HL-60 (cell line): ENCODE results near the gene NFE2.

ENCODE experiments used
- DNase-seq, 2 experiments: peaks; one replicate each; pipeline ENCODE4 v3.0.0-alpha.2; 2010 to 2020; ENCODE audit warnings: low read depth in 1 of 2, low spot score in 1 of 2
- H3K27ac ChIP-seq: fragments of 250-450 bp; sonication (Bioruptor Pico); replicated peaks from 2 replicates; pipeline ENCODE4 v1.5.1; 2020; ENCODE audit warnings: mild to moderate bottlenecking, moderate library complexity
- H3K27me3 ChIP-seq: fragments of 250-450 bp; sonication (Bioruptor Pico); 2 replicates; pipeline ENCODE4 v1.5.1; 2021; ENCODE audit warnings: mild to moderate bottlenecking, moderate library complexity; ENCODE audit not compliant: insufficient read depth, poor library complexity, severe bottlenecking
- H3K4me3 ChIP-seq: replicated peaks from 2 replicates; pipeline ENCODE4 v1.5.1; 2011; ENCODE audit warnings: mild to moderate bottlenecking, control low read depth, low read length; ENCODE audit not compliant: insufficient read depth
- GABPA ChIP-seq: IDR thresholded peaks from 2 replicates; pipeline ENCODE4 v1.6.1; 2012; ENCODE audit warnings: low read depth
- POLR2AphosphoS5 ChIP-seq: IDR thresholded peaks from 2 replicates; pipeline ENCODE4 v1.6.1; 2012; ENCODE audit warnings: low read depth
- REST ChIP-seq: IDR thresholded peaks from 2 replicates; pipeline ENCODE4 v1.6.1; 2012; ENCODE audit warnings: low read depth; ENCODE audit not compliant: insufficient replicate concordance
- SPI1 ChIP-seq: IDR thresholded peaks from 2 replicates; pipeline ENCODE4 v1.6.1; 2012; ENCODE audit warnings: low read depth, mild to moderate bottlenecking, borderline replicate concordance
- long read RNA-seq: library from polyadenylated mRNA; unstranded; transcript quantifications from one replicate; pipeline ENCODE4 v2.0.0, GENCODE V29; 2020
- TF ChIP-seq, protein P1 (sequence below): IDR thresholded peaks from one replicate; pipeline ENCODE4 v1.5.1; 2011; ENCODE audit warnings: low read length, control low read depth, inconsistent platforms; ENCODE audit not compliant: insufficient read depth

Gene NFE2
- long read RNA-seq, transcript NFE2-203 (2 exons, 1,833 nt) = minor isoform, 7 of 72 reads
- long read RNA-seq, transcript NFE2-202 (3 exons, 1,762 nt) = major isoform, 53 of 72 reads
- long read RNA-seq, partial matches to known transcripts = 9 of 72 reads
- long read RNA-seq, other reads (novel, unspliced or antisense) = 3 of 72 reads

DNA sequence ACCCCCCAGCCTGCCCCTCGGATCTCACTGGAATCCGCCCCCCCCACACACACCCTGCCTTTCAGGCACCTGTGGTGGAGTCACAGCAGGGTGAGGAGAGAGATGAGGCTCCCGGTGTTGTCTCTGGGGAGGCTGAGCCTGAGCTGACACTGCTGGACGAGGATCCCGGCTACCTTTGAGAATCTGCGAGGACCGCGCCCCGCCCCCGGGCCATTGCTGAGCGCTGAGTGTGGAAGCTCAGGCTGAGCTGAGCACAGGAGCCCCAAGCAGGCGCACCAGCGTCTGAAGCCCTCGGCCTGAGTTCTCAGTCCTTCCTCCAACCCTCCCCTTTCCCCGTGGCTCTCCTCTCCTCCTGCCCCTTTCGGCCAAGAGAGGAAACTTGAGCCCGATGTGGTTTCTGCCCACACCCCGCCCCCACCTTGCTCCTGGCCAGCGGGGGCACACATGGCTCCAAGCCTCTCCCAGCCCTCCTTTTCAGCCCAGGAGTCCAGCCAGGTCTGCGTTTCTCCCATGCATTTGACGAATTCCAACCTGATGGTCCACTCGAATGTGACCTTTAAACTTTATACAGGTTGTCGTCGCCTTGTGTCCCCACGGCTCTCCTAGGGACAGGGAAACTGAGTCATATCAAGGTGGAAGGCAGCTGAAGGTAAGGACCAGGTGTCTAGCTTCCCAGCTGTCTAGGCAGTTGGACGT lies at the start of gene NFE2:
Gene NFE2 (minus strand): TSS at position 284 of the 696 bp plus-strand sequence. CDS start 5,767 bp downstream, outside the sequence.
- peak within 1 kb of the TSS; percentile 91 for H3K27ac ChIP-seq

GRCh38 chr12:54349679-54350078 lies 48.9 kb upstream of the NFE2 start:
- TF ChIP-seq POLR2AphosphoS5 (no peak), GABPA (no peak), REST (no peak), SPI1 (no peak)
- TF ChIP-seq, protein P1, sequence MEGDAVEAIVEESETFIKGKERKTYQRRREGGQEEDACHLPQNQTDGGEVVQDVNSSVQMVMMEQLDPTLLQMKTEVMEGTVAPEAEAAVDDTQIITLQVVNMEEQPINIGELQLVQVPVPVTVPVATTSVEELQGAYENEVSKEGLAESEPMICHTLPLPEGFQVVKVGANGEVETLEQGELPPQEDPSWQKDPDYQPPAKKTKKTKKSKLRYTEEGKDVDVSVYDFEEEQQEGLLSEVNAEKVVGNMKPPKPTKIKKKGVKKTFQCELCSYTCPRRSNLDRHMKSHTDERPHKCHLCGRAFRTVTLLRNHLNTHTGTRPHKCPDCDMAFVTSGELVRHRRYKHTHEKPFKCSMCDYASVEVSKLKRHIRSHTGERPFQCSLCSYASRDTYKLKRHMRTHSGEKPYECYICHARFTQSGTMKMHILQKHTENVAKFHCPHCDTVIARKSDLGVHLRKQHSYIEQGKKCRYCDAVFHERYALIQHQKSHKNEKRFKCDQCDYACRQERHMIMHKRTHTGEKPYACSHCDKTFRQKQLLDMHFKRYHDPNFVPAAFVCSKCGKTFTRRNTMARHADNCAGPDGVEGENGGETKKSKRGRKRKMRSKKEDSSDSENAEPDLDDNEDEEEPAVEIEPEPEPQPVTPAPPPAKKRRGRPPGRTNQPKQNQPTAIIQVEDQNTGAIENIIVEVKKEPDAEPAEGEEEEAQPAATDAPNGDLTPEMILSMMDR = no peak
- no peak overlapping the region for H3K4me3 ChIP-seq
- H3K27me3 ChIP-seq = no peaks in the 10 kb centered on the region
- no peak for DNase-seq
- no peak overlapping the region for H3K27ac ChIP-seq

More for the DNA sequence above, at the start of gene NFE2:
- Histone ChIP-seq H3K27me3 (no peaks in the 10 kb centered on the region), H3K4me3 (peak within 1 kb of the TSS; percentile 71)
- DNase-seq = peak; percentile 89 to 93
- TF ChIP-seq, protein P1 = no peak
- TF ChIP-seq SPI1 (0 out of 2 replicates have a peak, but pooled peaks have one; percentile 7), REST (no peak), GABPA (no peak), POLR2AphosphoS5 (peak; percentile 83)

DNA sequence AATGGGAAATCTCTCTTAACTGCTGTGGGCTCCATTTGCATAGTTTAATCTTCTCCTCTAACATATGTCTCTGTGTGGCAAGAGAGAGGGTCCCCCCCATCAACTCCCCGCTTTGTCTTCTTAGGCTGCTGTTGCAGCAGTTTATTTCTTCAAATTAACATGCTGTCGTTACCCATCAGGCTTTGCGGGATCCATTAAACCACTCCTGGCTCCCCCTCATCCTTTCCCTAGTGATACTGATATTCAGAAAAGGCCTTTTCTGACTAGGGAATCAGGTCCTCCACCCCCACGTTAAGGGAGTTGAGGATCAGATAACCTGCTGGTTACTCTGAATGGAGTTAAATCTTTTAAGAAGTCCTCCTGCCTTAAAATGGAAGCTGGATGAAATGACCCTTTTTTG lies 48.2 kb upstream of the NFE2 start:
- no peak for DNase-seq
- TF ChIP-seq REST (no peak), GABPA (no peak), SPI1 (no peak), POLR2AphosphoS5 (no peak)
- TF ChIP-seq, protein P1 = no peak
- no peaks in the 10 kb centered on the region for H3K27me3 ChIP-seq
- no peak overlapping the region for H3K4me3 ChIP-seq
- no peak overlapping the region for H3K27ac ChIP-seq
